Measurements from ENCODE around the gene ABL1.

The ABL1 gene

GRCh38 chr9:130854092-130854491 is 19.0 kb downstream of the ABL1 start:
- H3K4me2 ChIP-seq (ENCODE audit: low read length), result no peak overlapping the region
- no peaks in the 10 kb centered on the region for H3K79me2 ChIP-seq (ENCODE audit: insufficient read depth, low read length)
- H4K20me1 ChIP-seq (ENCODE audit: insufficient read depth, low read length), result no peaks in the 10 kb centered on the region
- H3K9me2 ChIP-seq (ENCODE audit: low read depth, low read length), result no peaks in the 10 kb centered on the region
- H3K9ac ChIP-seq (ENCODE audit: low read length), result no peak overlapping the region
- H2AFZ ChIP-seq (ENCODE audit: low read length), result no peak overlapping the region
- H3K4me1 ChIP-seq (ENCODE audit: insufficient read depth, low read length, severe bottlenecking), result no peaks in the 10 kb centered on the region
- no peaks in the 10 kb centered on the region for H3K9me3 ChIP-seq (ENCODE audit: low read length)
- H3K27me3 ChIP-seq (ENCODE audit: insufficient read depth, low read length), result no peaks in the 10 kb centered on the region
- H3K4me3 ChIP-seq (ENCODE audit: low read depth, low read length, poor library complexity, severe bottlenecking), result no peak overlapping the region
- H3F3A ChIP-seq (ENCODE audit: insufficient read depth, low read length), result no peaks in the 10 kb centered on the region
- peaks cover 7% of the 10 kb centered on the region; the same call in 1 of the 2 replicates for H3K36me3 ChIP-seq (ENCODE audit: insufficient read depth, low read length)
- no peak overlapping the region for H3K27ac ChIP-seq (ENCODE audit: low read depth, low read length, poor library complexity, severe bottlenecking)
- TF ChIP-seq CTCF (IDR thresholded peaks at IDR 0.05; ENCODE audit: low read length), result no peak
- no peak for TF ChIP-seq EZH2 (IDR thresholded peaks at IDR 0.05; ENCODE audit: borderline replicate concordance, low read length)

GRCh38 chr9:130854835-130855234 is 19.8 kb downstream of the ABL1 start:
- no peaks in the 10 kb centered on the region for H3K79me2 ChIP-seq (ENCODE audit: insufficient read depth, low read length)

GRCh38 chr9:130856474-130856873 is 21.4 kb downstream of the ABL1 start:
- Histone ChIP-seq H3K9ac (ENCODE audit: low read length) (no peak overlapping the region), H3K4me1 (ENCODE audit: insufficient read depth, low read length, severe bottlenecking) (no peaks in the 10 kb centered on the region), H3K79me2 (ENCODE audit: insufficient read depth, low read length) (no peaks in the 10 kb centered on the region), H3K27ac (ENCODE audit: low read depth, low read length, poor library complexity, severe bottlenecking) (no peak overlapping the region), H3K4me3 (ENCODE audit: low read depth, low read length, poor library complexity, severe bottlenecking) (no peak overlapping the region), H3K9me3 (ENCODE audit: low read length) (no peaks in the 10 kb centered on the region), H2AFZ (ENCODE audit: low read length) (no peak overlapping the region), H3K27me3 (ENCODE audit: insufficient read depth, low read length) (no peaks in the 10 kb centered on the region), H3K36me3 (ENCODE audit: insufficient read depth, low read length) (peaks cover 7% of the 10 kb centered on the region; the same call in 1 of the 2 replicates), H3K4me2 (ENCODE audit: low read length) (no peak overlapping the region), H3F3A (ENCODE audit: insufficient read depth, low read length) (no peaks in the 10 kb centered on the region), H3K9me2 (ENCODE audit: low read depth, low read length) (no peaks in the 10 kb centered on the region), H4K20me1 (ENCODE audit: insufficient read depth, low read length) (no peaks in the 10 kb centered on the region)
- TF ChIP-seq CTCF (IDR thresholded peaks at IDR 0.05; ENCODE audit: low read length) (no peak), EZH2 (IDR thresholded peaks at IDR 0.05; ENCODE audit: borderline replicate concordance, low read length) (no peak)

More at GRCh38 chr9:130854835-130855234, 19.8 kb downstream of the ABL1 start:
- Histone ChIP-seq H3K4me2 (ENCODE audit: low read length) (no peak overlapping the region), H3K9me3 (ENCODE audit: low read length) (no peaks in the 10 kb centered on the region), H3K4me1 (ENCODE audit: insufficient read depth, low read length, severe bottlenecking) (no peaks in the 10 kb centered on the region), H3K9ac (ENCODE audit: low read length) (no peak overlapping the region), H3K4me3 (ENCODE audit: low read depth, low read length, poor library complexity, severe bottlenecking) (no peak overlapping the region), H3K27ac (ENCODE audit: low read depth, low read length, poor library complexity, severe bottlenecking) (no peak overlapping the region), H3K36me3 (ENCODE audit: insufficient read depth, low read length) (peaks cover 7% of the 10 kb centered on the region; the same call in 1 of the 2 replicates), H4K20me1 (ENCODE audit: insufficient read depth, low read length) (no peaks in the 10 kb centered on the region), H3F3A (ENCODE audit: insufficient read depth, low read length) (no peaks in the 10 kb centered on the region), H2AFZ (ENCODE audit: low read length) (no peak overlapping the region), H3K27me3 (ENCODE audit: insufficient read depth, low read length) (no peaks in the 10 kb centered on the region), H3K9me2 (ENCODE audit: low read depth, low read length) (no peaks in the 10 kb centered on the region)
- TF ChIP-seq EZH2 (IDR thresholded peaks at IDR 0.05; ENCODE audit: borderline replicate concordance, low read length) (no peak), CTCF (IDR thresholded peaks at IDR 0.05; ENCODE audit: low read length) (no peak)

Data from OCI-LY1 (cell line).